SK-N-SH (cell line): ENCODE results near the gene IL18R1. TPM values are rescaled to one million over a fixed set of nuclear protein-coding genes. Genes with fewer than 3 reads are reported as not detected.

ENCODE experiments used
- CTCF ChIA-PET: fragments of 300-600, 350-600 bp; formaldehyde crosslinking; extraction: SDS; loops from one replicate; lab custom pipeline; 2021; lab: Yijun Ruan, JAX
- POLR2A ChIA-PET: fragments of 350-600 bp; sonication (Branson Sonifier 250); formaldehyde crosslinking; extraction: SDS; loops from one replicate; lab custom pipeline; 2020; ENCODE audit warnings: antibody characterized with exemption, inconsistent platforms; lab: Yijun Ruan, JAX
- DNase-seq: peaks from one replicate; pipeline ENCODE4 v3.0.0; 2012
- H2AFZ ChIP-seq: fragments of 200-600 bp; sonication (generic); 2 replicates; pipeline ENCODE4 v1.8.1; 2016; ENCODE audit warnings: antibody characterized with exemption, mild to moderate bottlenecking, low read depth
- H3F3A ChIP-seq: fragments of 200-600 bp; sonication (generic); replicated peaks from 2 replicates; pipeline ENCODE3; 2016; ENCODE audit warnings: antibody characterized with exemption, mild to moderate bottlenecking; ENCODE audit not compliant: insufficient read depth
- H3K27ac ChIP-seq, 2 experiments: fragments of 200-500 bp in 1 of 2; fragments of 200-600 bp in 1 of 2; sonication (Bioruptor generic) in 1 of 2; sonication (generic), shearing (Covaris generic) in 1 of 2; 2 replicates each; pipeline versions ENCODE4 v1.5.1 to v1.6.1; 2014 to 2016; ENCODE audit warnings: low read depth in 2 of 2, inconsistent platforms in 1 of 2, low read length in 1 of 2, mild to moderate bottlenecking in 1 of 2, mixed read lengths in 1 of 2
- H3K27me3 ChIP-seq: fragments of 200-600 bp; sonication (generic), shearing (Covaris generic); 2 replicates; pipeline ENCODE4 v1.6.1; 2016; ENCODE audit warnings: mixed run types; ENCODE audit not compliant: insufficient read depth
- H3K36me3 ChIP-seq, 2 experiments: fragments of 200-500 bp in 1 of 2; fragments of 200-600 bp in 1 of 2; sonication (Bioruptor generic) in 1 of 2; sonication (generic) in 1 of 2; replicated peaks in 1 of 2; 2 replicates each; pipeline versions ENCODE3 to v1.5.1; 2014 to 2016; ENCODE audit warnings: low read length in 1 of 2, mild to moderate bottlenecking in 1 of 2; ENCODE audit not compliant: insufficient read depth in 2 of 2, control insufficient read depth in 1 of 2
- H3K4me1 ChIP-seq, 2 experiments: fragments of 200-500 bp in 1 of 2; fragments of 200-600 bp in 1 of 2; sonication (Bioruptor generic) in 1 of 2; sonication (generic), shearing (Covaris generic) in 1 of 2; 2 replicates each; pipeline versions ENCODE4 v1.5.1 to v1.6.1; 2014 to 2016; ENCODE audit warnings: low read depth in 1 of 2, low read length in 1 of 2, mixed run types in 1 of 2; ENCODE audit not compliant: insufficient read depth in 2 of 2, control insufficient read depth in 1 of 2
- H3K4me2 ChIP-seq: fragments of 200-600 bp; sonication (generic), shearing (Covaris generic); 2 replicates; pipeline ENCODE4 v1.6.1; 2017; ENCODE audit warnings: mixed run types
- H3K4me3 ChIP-seq, 2 experiments: fragments of 200-500 bp in 1 of 2; fragments of 200-600 bp in 1 of 2; sonication (Bioruptor generic) in 1 of 2; sonication (generic), shearing (Covaris generic) in 1 of 2; 2 replicates each; pipeline versions ENCODE4 v1.5.1 to v1.8.1; 2014 to 2016; ENCODE audit warnings: low read depth in 2 of 2, inconsistent platforms in 1 of 2, low read length in 1 of 2, mild to moderate bottlenecking in 1 of 2, mixed read lengths in 1 of 2, moderate library complexity in 1 of 2
- H3K79me2 ChIP-seq: fragments of 200-600 bp; sonication (generic); 2 replicates; pipeline ENCODE4 v1.8.1; 2017; ENCODE audit warnings: mild to moderate bottlenecking; ENCODE audit not compliant: insufficient read depth
- H3K9ac ChIP-seq: fragments of 200-600 bp; sonication (generic); 2 replicates; pipeline ENCODE4 v1.6.1; 2017; ENCODE audit warnings: mixed run types
- H3K9me2 ChIP-seq: fragments of 200-600 bp; sonication (generic); 2 replicates; pipeline ENCODE4 v1.6.1; 2017; ENCODE audit warnings: mixed run types
- H3K9me3 ChIP-seq: fragments of 200-600 bp; sonication (generic); 2 replicates; pipeline ENCODE4 v1.6.1; 2017; ENCODE audit warnings: mixed run types, mild to moderate bottlenecking, moderate library complexity
- H4K20me1 ChIP-seq: fragments of 200-600 bp; sonication (generic); 2 replicates; pipeline ENCODE4 v1.6.1; 2017; ENCODE audit warnings: mild to moderate bottlenecking, mixed run types; ENCODE audit not compliant: insufficient read depth
- CHD2 ChIP-seq: fragments of 150-350 bp; IDR thresholded peaks from 2 replicates; pipeline ENCODE4 v1.6.1; 2018; ENCODE audit warnings: low read length; ENCODE audit not compliant: partially characterized antibody
- CTCF ChIP-seq: fragments of 200-600 bp; sonication (generic); IDR thresholded peaks from 2 replicates; pipeline ENCODE4 v1.6.1; 2017; ENCODE audit warnings: antibody characterized with exemption, mild to moderate bottlenecking, moderate library complexity
- ELF1 ChIP-seq: IDR thresholded peaks from 2 replicates; pipeline ENCODE4 v1.4.0; 2012
- EP300 ChIP-seq, 2 experiments: IDR thresholded peaks; 2 replicates each; pipeline versions ENCODE4 v1.4.0 to v1.6.1; 2012; ENCODE audit warnings: borderline replicate concordance in 1 of 2, low read depth in 1 of 2, low read length in 1 of 2
- EZH2phosphoT487 ChIP-seq: fragments of 200-600 bp; sonication (generic); IDR thresholded peaks from 2 replicates; pipeline ENCODE4 v1.6.1; 2017; ENCODE audit warnings: low read depth, mixed run types, mild to moderate bottlenecking, antibody characterized with exemption, moderate library complexity, borderline replicate concordance
- FOSL2 ChIP-seq: IDR thresholded peaks from 2 replicates; pipeline ENCODE4 v1.4.0; 2012; ENCODE audit warnings: low read depth, mild to moderate bottlenecking, moderate library complexity, borderline replicate concordance
- FOXJ3 ChIP-seq: sonication (generic); formaldehyde crosslinking; IDR thresholded peaks from 2 replicates; pipeline ENCODE4 v1.5.1; 2020; ENCODE audit warnings: mild to moderate bottlenecking, missing genetic modification reagents
- GATA2 ChIP-seq: sonication (generic); formaldehyde crosslinking; IDR thresholded peaks from 2 replicates; pipeline ENCODE4 v1.5.0; 2020; ENCODE audit warnings: mild to moderate bottlenecking, missing genetic modification reagents
- IRF3 ChIP-seq: fragments of 150-350 bp; IDR thresholded peaks from 2 replicates; pipeline ENCODE4 v1.6.1; 2016; ENCODE audit warnings: mild to moderate bottlenecking, low read depth, low read length
- MAX ChIP-seq: IDR thresholded peaks from 2 replicates; pipeline ENCODE4 v1.4.0; 2012; ENCODE audit warnings: low read depth
- MXI1 ChIP-seq: IDR thresholded peaks from 2 replicates; pipeline ENCODE4 v1.6.1; 2012; ENCODE audit warnings: mild to moderate bottlenecking, low read depth, low read length, improper control_type of control experiment
- NFIC ChIP-seq: IDR thresholded peaks from 2 replicates; pipeline ENCODE4 v1.4.0; 2012; ENCODE audit warnings: borderline replicate concordance
- NRF1 ChIP-seq: IDR thresholded peaks from 2 replicates; pipeline ENCODE4 v1.6.1; 2012; ENCODE audit warnings: low read depth, mild to moderate bottlenecking, low read length
- RCOR1 ChIP-seq: fragments of 150-350 bp; IDR thresholded peaks from 2 replicates; pipeline ENCODE4 v1.6.1; 2017; ENCODE audit warnings: antibody characterized with exemption, low read length
- RFX5 ChIP-seq: IDR thresholded peaks from 2 replicates; pipeline ENCODE4 v1.6.1; 2012; ENCODE audit warnings: mild to moderate bottlenecking, improper control_type of control experiment, low read length
- RXRA ChIP-seq: IDR thresholded peaks from 2 replicates; pipeline ENCODE4 v1.4.0; 2012; ENCODE audit warnings: low read depth, mild to moderate bottlenecking, borderline replicate concordance
- SIN3A ChIP-seq: IDR thresholded peaks from 2 replicates; pipeline ENCODE4 v1.6.1; 2012; ENCODE audit warnings: low read depth, mild to moderate bottlenecking, low read length, moderate library complexity, borderline replicate concordance
- SMC3 ChIP-seq: IDR thresholded peaks from 2 replicates; pipeline ENCODE4 v1.6.1; 2012; ENCODE audit warnings: low read depth, low read length, improper control_type of control experiment
- TAF1 ChIP-seq: IDR thresholded peaks from 2 replicates; pipeline ENCODE4 v1.6.1; 2012; ENCODE audit warnings: low read depth, mild to moderate bottlenecking, low read length, moderate library complexity, borderline replicate concordance
- TEAD4 ChIP-seq: IDR thresholded peaks from 2 replicates; pipeline ENCODE4 v1.4.0; 2012; ENCODE audit warnings: mild to moderate bottlenecking, borderline replicate concordance; ENCODE audit not compliant: insufficient read depth
- USF2 ChIP-seq: fragments of 150-350 bp; IDR thresholded peaks from 2 replicates; pipeline ENCODE4 v1.6.1; 2017; ENCODE audit warnings: antibody characterized with exemption, low read length, low read depth, borderline replicate concordance
- ZBTB33 ChIP-seq: IDR thresholded peaks from 2 replicates; pipeline ENCODE4 v1.4.0; 2012; ENCODE audit warnings: low read depth, borderline replicate concordance
- WGBS: methylation state at CpG from one replicate; pipeline ENCODE4 v1.1.6; 2017; ENCODE audit warnings: low lambda C conversion rate; 5-methylcytosine and 5-hydroxymethylcytosine counted together
- polyA plus RNA-seq, 3 experiments: library from polyadenylated mRNA; depleted of rRNA; stranded (reverse); fragments of >200 nt; gene quantifications; 2 replicates each; pipeline ENCODE4 v1.2.3, GENCODE V29; 2012

IL18R1 gene
- polyA plus RNA-seq, 1 of the 3 experiments (the other 2 are of a cell fraction) = not detected

- TF ChIP-seq USF2 = no peak
- TF ChIP-seq FOSL2 = no peak
- no peak for TF ChIP-seq SMC3
- TF ChIP-seq GATA2 = no peak
- TF ChIP-seq RXRA = no peak
- TF ChIP-seq NRF1 = no peak
Measured at GRCh38 chr2:102334486-102334885, 21.1 kb upstream of the IL18R1 start (continued).

- Histone ChIP-seq H2AFZ (no peak overlapping the region), H3K4me2 (no peak overlapping the region), H3K9me2 (no peaks in the 10 kb centered on the region), H3K4me3 (no peak overlapping the region), H3K4me1 (no peaks in the 10 kb centered on the region), H3K9ac (no peak overlapping the region), H3K36me3 (no peaks in the 10 kb centered on the region), H3K9me3 (no peaks in the 10 kb centered on the region), H3K27me3 (peaks cover 5% of the 10 kb centered on the region; the same call in 1 of the 2 replicates), H4K20me1 (no peaks in the 10 kb centered on the region), H3K27ac (no peak overlapping the region), H3F3A (no peaks in the 10 kb centered on the region), H3K79me2 (no peaks in the 10 kb centered on the region)
- POLR2A ChIA-PET = no interaction called here
- WGBS = 10% methylated on average over 8 of the region's 8 CpGs
- DNase-seq = no peak
- CTCF ChIA-PET = interaction anchor here (2.2 kb wide), 1 partner anchor 20 kb away, joined by 6 read pairs; the partner anchor contains the start of gene IL18R1
- TF ChIP-seq SMC3 (no peak), RCOR1 (no peak), EP300 (IDR thresholded peaks at IDR 0.05; ENCODE audit: borderline replicate concordance in 1 of 2, low read depth in 1 of 2, low read length in 1 of 2) (no peak), MXI1 (no peak), NFIC (no peak), NRF1 (no peak), MAX (no peak), TEAD4 (no peak), EZH2phosphoT487 (no peak), ZBTB33 (no peak), CHD2 (no peak), FOXJ3 (CRISPR knock-in tag) (no peak), CTCF (no peak), SIN3A (no peak), ELF1 (no peak), TAF1 (no peak), RFX5 (no peak), GATA2 (no peak), IRF3 (no peak)
Measured at GRCh38 chr2:102335871-102336366, 19.7 kb upstream of the IL18R1 start.
